Measurements from ENCODE around the gene ALPL. TPM values are rescaled to one million over a fixed set of nuclear protein-coding genes. Genes with fewer than 3 reads are reported as not detected.
"Not testable (repeated sequence)": the region's sequence is repeated elsewhere in the genome, so short reads cannot be mapped to it uniquely, and the experiment has no call there.

Gene ALPL
- total RNA-seq, 4 donors from 2014 or later: 5.3 to 52.8 (median 16.8) TPM

DNA sequence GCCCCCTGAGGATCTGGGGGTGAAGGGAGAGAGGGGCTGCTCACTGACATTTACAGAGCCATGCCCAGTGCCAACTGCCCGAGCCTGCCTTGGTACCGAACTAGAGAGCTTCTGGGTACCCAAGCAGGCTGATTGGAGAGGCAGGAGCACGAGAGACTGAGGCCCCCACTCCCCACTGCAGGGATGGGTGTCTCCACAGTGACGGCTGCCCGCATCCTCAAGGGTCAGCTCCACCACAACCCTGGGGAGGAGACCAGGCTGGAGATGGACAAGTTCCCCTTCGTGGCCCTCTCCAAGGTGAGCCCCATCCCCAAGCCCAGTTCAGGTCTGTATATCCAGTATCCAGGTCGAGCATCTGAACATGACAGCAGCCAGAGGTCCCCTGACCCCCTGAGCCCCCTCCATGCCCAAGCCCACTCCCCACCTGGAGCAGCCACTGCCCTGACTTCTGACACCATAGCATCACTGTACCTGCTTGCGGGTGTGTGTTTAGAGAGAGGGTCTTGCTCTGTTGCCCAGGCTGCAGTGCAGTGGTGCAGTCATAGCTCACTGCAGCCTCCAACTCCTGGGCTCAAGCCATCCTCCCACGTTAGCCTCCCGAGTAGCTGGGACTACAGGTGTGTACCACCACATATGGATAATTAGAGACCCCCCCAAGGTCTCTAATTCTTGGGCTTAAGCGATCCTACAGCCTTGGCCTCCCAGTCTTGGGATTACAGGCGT, 51.9 kb downstream of the ALPL start:
- ATAC-seq (ENCODE audit: low FRiP score) (no peak), DNase-seq (ENCODE audit: low spot score) (no peak)
- TF ChIP-seq, protein P1, sequence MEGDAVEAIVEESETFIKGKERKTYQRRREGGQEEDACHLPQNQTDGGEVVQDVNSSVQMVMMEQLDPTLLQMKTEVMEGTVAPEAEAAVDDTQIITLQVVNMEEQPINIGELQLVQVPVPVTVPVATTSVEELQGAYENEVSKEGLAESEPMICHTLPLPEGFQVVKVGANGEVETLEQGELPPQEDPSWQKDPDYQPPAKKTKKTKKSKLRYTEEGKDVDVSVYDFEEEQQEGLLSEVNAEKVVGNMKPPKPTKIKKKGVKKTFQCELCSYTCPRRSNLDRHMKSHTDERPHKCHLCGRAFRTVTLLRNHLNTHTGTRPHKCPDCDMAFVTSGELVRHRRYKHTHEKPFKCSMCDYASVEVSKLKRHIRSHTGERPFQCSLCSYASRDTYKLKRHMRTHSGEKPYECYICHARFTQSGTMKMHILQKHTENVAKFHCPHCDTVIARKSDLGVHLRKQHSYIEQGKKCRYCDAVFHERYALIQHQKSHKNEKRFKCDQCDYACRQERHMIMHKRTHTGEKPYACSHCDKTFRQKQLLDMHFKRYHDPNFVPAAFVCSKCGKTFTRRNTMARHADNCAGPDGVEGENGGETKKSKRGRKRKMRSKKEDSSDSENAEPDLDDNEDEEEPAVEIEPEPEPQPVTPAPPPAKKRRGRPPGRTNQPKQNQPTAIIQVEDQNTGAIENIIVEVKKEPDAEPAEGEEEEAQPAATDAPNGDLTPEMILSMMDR (IDR thresholded peaks at IDR 0.05): no peak

DNA sequence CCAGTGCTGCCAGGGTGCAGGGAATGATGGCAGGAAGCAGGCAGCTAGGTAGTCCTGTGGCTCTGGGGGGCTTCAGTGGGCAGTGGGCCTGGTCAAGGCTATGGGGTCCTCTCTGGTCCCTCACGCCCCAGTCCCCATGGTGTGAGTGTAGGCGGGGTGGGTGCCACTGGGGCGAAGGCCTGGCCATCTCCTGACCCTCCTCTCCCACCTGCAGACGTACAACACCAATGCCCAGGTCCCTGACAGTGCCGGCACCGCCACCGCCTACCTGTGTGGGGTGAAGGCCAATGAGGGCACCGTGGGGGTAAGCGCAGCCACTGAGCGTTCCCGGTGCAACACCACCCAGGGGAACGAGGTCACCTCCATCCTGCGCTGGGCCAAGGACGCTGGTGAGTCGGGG, 53.7 kb downstream of the ALPL start:
- DNase-seq (ENCODE audit: low spot score): no peak
- no peak for ATAC-seq (ENCODE audit: low FRiP score)
- TF ChIP-seq, protein P1 (IDR thresholded peaks at IDR 0.05): no peak

DNA sequence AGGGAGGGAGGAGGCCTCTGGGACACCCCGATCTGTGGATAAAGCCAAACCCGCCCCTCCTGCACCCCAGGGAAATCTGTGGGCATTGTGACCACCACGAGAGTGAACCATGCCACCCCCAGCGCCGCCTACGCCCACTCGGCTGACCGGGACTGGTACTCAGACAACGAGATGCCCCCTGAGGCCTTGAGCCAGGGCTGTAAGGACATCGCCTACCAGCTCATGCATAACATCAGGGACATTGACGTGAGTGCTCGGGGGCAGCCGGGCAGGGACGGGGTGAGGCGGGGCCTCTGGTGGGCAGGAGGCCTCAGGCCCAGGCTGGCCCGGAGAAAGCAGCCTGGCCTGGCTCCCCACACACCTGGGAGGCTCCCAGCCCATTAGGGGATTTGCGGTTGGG, 54.7 kb downstream of the ALPL start:
- no peak for DNase-seq (ENCODE audit: low spot score)
- ATAC-seq (ENCODE audit: low FRiP score): no peak
- TF ChIP-seq, protein P1 (IDR thresholded peaks at IDR 0.05): no peak

- no peak for DNase-seq (ENCODE audit: low spot score)
Observed at GRCh38 chr1:21564521-21565095, 55.4 kb downstream of the ALPL start.

DNA sequence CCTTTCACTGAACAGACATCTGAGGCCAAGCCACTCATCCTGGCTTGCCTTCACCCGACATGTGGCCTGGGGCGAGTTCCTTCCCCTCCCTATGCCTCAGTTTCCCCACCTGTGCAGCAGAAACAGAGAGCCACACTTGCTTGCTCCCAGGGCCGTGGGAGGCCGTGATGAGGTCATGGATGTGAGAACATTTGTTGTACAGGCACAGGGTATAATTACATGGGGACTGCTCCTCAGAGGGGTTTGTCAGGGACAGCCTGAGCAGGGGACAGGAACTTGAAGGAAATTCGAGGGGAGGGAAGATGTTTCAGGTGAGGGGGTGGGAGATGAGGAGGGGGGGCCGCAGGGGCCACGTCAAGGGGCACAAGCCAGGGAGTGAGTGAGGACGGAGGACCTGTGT, 56.1 kb downstream of the ALPL start:
- ATAC-seq (ENCODE audit: low FRiP score) (no peak), DNase-seq (ENCODE audit: low spot score) (no peak)
- TF ChIP-seq, protein P1 (IDR thresholded peaks at IDR 0.05): no peak

More at GRCh38 chr1:21564521-21565095, 55.4 kb downstream of the ALPL start:
- TF ChIP-seq, protein P1 (IDR thresholded peaks at IDR 0.05): no peak
- no peak for ATAC-seq (ENCODE audit: low FRiP score)

DNA sequence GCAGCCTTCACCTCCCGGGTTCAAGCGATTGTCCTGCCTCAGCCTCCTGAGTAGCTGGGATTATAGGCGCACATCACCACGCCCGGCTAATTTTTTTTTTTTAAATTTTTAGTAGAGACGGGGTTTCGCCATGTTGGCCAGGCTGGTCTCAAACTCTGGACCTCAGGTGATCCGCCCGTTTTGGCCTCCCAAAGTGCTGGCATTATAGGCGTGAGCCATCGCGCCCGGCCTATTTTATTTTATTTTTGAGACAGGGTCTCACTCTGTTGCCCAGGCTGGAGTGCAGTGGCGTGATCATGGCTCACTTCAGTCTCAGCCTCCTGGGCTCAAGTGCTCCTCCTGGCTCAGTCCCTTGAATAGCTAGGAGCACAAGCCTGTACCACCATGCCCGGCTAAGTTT, 57.1 kb downstream of the ALPL start:
- not testable (repeated sequence) for DNase-seq (ENCODE audit: low spot score); ATAC-seq (ENCODE audit: low FRiP score)

- ATAC-seq (ENCODE audit: low FRiP score) (no peak), DNase-seq (ENCODE audit: low spot score) (no peak)
- TF ChIP-seq, protein P1 (IDR thresholded peaks at IDR 0.05): no peak
Observed at GRCh38 chr1:21567241-21568005, 58.2 kb downstream of the ALPL start.

Data from omental fat pad (tissue), 4 donors.